ENCODE data around the gene MYBPH.

GRCh38 chr1:203127666-203128430 lies 47.8 kb downstream of the MYBPH start, which contains the start of gene ADORA1:
- TF ChIP-seq CTCF (IDR thresholded peaks at IDR 0.05; ENCODE audit: poor library complexity, severe bottlenecking), result peak; percentile 52
- TF ChIP-seq EZH2 (IDR thresholded peaks at IDR 0.05; ENCODE audit: borderline replicate concordance, insufficient read depth, low read length, poor library complexity, severe bottlenecking), result no peak

All from neural cell (in vitro differentiated cells).